ENCODE results near the gene PRDM16. TPM values are rescaled to one million over a fixed set of nuclear protein-coding genes. Genes with fewer than 3 reads are reported as not detected.

The PRDM16 gene
- total RNA-seq, 1 experiment from 2014 or later, result 1.6 TPM

DNA sequence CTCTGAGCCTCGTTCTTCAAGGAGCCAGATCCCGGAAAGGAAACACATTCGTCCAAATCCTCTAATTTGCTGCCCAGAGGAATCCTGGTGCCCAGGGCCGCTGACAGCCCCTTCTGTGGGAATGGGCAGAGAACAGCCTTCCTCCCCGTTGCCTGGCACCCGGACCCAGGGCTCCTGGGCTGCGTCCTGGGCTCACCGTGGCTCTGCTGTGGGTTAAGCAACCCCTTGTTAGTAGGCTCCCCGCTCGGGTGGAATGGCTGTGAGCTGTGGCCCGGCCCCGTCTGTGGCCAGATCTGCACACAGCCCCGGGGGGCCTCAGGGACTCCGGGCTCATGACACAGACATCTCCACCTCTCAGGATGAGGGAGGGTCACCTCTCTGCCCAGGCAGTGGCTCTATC, 262.6 kb downstream of the PRDM16 start:
- ATAC-seq (no peak), DNase-seq (ENCODE audit: low spot score) (no peak)
- no peaks in the 10 kb centered on the region for H3K27me3 Mint-ChIP-seq (ENCODE audit: low read depth)
- H3K4me3 Mint-ChIP-seq, result no peak overlapping the region
- H3K9me3 Mint-ChIP-seq, result no peaks in the 10 kb centered on the region
- TF ChIP-seq, protein P1, sequence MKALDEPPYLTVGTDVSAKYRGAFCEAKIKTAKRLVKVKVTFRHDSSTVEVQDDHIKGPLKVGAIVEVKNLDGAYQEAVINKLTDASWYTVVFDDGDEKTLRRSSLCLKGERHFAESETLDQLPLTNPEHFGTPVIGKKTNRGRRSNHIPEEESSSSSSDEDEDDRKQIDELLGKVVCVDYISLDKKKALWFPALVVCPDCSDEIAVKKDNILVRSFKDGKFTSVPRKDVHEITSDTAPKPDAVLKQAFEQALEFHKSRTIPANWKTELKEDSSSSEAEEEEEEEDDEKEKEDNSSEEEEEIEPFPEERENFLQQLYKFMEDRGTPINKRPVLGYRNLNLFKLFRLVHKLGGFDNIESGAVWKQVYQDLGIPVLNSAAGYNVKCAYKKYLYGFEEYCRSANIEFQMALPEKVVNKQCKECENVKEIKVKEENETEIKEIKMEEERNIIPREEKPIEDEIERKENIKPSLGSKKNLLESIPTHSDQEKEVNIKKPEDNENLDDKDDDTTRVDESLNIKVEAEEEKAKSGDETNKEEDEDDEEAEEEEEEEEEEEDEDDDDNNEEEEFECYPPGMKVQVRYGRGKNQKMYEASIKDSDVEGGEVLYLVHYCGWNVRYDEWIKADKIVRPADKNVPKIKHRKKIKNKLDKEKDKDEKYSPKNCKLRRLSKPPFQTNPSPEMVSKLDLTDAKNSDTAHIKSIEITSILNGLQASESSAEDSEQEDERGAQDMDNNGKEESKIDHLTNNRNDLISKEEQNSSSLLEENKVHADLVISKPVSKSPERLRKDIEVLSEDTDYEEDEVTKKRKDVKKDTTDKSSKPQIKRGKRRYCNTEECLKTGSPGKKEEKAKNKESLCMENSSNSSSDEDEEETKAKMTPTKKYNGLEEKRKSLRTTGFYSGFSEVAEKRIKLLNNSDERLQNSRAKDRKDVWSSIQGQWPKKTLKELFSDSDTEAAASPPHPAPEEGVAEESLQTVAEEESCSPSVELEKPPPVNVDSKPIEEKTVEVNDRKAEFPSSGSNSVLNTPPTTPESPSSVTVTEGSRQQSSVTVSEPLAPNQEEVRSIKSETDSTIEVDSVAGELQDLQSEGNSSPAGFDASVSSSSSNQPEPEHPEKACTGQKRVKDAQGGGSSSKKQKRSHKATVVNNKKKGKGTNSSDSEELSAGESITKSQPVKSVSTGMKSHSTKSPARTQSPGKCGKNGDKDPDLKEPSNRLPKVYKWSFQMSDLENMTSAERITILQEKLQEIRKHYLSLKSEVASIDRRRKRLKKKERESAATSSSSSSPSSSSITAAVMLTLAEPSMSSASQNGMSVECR (CRISPR knock-in tag; IDR thresholded peaks at IDR 0.05; ENCODE audit: borderline replicate concordance), result no peak
- TF ChIP-seq SOX15 (CRISPR knock-in tag; IDR thresholded peaks at IDR 0.05) (no peak), TEAD1 (CRISPR knock-in tag; IDR thresholded peaks at IDR 0.05) (no peak), ZNF232 (CRISPR knock-in tag; IDR thresholded peaks at IDR 0.05) (no peak), ZNF423 (CRISPR knock-in tag; IDR thresholded peaks at IDR 0.05) (no peak), RORB (CRISPR knock-in tag; IDR thresholded peaks at IDR 0.05) (no peak), ZNF263 (CRISPR knock-in tag; IDR thresholded peaks at IDR 0.05; ENCODE audit: low read depth) (no peak), FOXP1 (CRISPR knock-in tag; IDR thresholded peaks at IDR 0.05; ENCODE audit: borderline replicate concordance) (no peak), TP53 (CRISPR knock-in tag; IDR thresholded peaks at IDR 0.05) (no peak), ESRRA (CRISPR knock-in tag; IDR thresholded peaks at IDR 0.05; ENCODE audit: borderline replicate concordance) (no peak)
- TF ChIP-seq, protein P2, sequence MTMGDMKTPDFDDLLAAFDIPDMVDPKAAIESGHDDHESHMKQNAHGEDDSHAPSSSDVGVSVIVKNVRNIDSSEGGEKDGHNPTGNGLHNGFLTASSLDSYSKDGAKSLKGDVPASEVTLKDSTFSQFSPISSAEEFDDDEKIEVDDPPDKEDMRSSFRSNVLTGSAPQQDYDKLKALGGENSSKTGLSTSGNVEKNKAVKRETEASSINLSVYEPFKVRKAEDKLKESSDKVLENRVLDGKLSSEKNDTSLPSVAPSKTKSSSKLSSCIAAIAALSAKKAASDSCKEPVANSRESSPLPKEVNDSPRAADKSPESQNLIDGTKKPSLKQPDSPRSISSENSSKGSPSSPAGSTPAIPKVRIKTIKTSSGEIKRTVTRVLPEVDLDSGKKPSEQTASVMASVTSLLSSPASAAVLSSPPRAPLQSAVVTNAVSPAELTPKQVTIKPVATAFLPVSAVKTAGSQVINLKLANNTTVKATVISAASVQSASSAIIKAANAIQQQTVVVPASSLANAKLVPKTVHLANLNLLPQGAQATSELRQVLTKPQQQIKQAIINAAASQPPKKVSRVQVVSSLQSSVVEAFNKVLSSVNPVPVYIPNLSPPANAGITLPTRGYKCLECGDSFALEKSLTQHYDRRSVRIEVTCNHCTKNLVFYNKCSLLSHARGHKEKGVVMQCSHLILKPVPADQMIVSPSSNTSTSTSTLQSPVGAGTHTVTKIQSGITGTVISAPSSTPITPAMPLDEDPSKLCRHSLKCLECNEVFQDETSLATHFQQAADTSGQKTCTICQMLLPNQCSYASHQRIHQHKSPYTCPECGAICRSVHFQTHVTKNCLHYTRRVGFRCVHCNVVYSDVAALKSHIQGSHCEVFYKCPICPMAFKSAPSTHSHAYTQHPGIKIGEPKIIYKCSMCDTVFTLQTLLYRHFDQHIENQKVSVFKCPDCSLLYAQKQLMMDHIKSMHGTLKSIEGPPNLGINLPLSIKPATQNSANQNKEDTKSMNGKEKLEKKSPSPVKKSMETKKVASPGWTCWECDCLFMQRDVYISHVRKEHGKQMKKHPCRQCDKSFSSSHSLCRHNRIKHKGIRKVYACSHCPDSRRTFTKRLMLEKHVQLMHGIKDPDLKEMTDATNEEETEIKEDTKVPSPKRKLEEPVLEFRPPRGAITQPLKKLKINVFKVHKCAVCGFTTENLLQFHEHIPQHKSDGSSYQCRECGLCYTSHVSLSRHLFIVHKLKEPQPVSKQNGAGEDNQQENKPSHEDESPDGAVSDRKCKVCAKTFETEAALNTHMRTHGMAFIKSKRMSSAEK (CRISPR knock-in tag; IDR thresholded peaks at IDR 0.05; ENCODE audit: borderline replicate concordance), result no peak
- TF ChIP-seq, protein P3, sequence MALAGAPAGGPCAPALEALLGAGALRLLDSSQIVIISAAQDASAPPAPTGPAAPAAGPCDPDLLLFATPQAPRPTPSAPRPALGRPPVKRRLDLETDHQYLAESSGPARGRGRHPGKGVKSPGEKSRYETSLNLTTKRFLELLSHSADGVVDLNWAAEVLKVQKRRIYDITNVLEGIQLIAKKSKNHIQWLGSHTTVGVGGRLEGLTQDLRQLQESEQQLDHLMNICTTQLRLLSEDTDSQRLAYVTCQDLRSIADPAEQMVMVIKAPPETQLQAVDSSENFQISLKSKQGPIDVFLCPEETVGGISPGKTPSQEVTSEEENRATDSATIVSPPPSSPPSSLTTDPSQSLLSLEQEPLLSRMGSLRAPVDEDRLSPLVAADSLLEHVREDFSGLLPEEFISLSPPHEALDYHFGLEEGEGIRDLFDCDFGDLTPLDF (CRISPR knock-in tag; IDR thresholded peaks at IDR 0.05), result no peak
- TF ChIP-seq, protein P4, sequence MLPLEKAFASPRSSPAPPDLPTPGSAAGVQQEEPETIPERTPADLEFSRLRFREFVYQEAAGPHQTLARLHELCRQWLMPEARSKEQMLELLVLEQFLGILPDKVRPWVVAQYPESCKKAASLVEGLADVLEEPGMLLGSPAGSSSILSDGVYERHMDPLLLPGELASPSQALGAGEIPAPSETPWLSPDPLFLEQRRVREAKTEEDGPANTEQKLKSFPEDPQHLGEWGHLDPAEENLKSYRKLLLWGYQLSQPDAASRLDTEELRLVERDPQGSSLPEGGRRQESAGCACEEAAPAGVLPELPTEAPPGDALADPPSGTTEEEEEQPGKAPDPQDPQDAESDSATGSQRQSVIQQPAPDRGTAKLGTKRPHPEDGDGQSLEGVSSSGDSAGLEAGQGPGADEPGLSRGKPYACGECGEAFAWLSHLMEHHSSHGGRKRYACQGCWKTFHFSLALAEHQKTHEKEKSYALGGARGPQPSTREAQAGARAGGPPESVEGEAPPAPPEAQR (CRISPR knock-in tag; IDR thresholded peaks at IDR 0.05), result no peak
- H3K4me1 Mint-ChIP-seq, result peaks cover 4% of the 10 kb centered on the region
- ChIA-PET CTCF (interaction anchor here (1.7 kb wide), 1 partner anchor 93 kb away, joined by 5 read pairs; no protein-coding TSS in a partner anchor), POLR2A (no interaction called here)
- no peaks in the 10 kb centered on the region for H3K36me3 Mint-ChIP-seq
- no peak overlapping the region for H3K27ac Mint-ChIP-seq

DNA sequence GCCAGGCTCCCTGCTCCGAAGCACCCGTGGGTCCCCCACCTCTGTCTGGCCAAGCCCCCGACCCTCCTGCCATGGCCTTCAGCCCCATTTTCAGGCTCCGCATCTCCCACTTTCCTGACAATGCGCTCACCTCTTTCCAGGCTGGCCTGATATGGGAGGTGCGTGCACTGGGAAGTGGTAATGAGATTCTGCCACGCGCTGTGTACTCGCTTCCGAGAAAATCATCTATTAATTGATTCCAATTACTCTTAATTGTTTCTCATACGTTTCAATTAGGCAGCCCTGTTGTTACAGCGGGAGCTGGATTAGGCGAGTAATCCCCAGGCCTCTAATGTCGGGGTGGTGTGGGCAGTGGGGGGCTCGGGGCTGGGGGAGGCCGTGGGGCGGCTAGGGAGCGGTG, 263.0 kb downstream of the PRDM16 start:
- CTCF ChIA-PET, result no interaction called here
- H3K9me3 Mint-ChIP-seq, result no peaks in the 10 kb centered on the region
- no peak overlapping the region for H3K27ac Mint-ChIP-seq

More for the DNA sequence above, 263.0 kb downstream of the PRDM16 start:
- TF ChIP-seq JAZF1 (CRISPR knock-in tag; IDR thresholded peaks at IDR 0.05), result no peak
- no peak for TF ChIP-seq GRHL2 (CRISPR knock-in tag; IDR thresholded peaks at IDR 0.05; ENCODE audit: insufficient replicate concordance, severe bottlenecking)
- no peak for TF ChIP-seq ZNF317 (CRISPR knock-in tag; IDR thresholded peaks at IDR 0.05; ENCODE audit: borderline replicate concordance, low read depth)
- TF ChIP-seq, protein P5, sequence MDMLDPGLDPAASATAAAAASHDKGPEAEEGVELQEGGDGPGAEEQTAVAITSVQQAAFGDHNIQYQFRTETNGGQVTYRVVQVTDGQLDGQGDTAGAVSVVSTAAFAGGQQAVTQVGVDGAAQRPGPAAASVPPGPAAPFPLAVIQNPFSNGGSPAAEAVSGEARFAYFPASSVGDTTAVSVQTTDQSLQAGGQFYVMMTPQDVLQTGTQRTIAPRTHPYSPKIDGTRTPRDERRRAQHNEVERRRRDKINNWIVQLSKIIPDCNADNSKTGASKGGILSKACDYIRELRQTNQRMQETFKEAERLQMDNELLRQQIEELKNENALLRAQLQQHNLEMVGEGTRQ (CRISPR knock-in tag; IDR thresholded peaks at IDR 0.05), result no peak
- TF ChIP-seq, protein P6, sequence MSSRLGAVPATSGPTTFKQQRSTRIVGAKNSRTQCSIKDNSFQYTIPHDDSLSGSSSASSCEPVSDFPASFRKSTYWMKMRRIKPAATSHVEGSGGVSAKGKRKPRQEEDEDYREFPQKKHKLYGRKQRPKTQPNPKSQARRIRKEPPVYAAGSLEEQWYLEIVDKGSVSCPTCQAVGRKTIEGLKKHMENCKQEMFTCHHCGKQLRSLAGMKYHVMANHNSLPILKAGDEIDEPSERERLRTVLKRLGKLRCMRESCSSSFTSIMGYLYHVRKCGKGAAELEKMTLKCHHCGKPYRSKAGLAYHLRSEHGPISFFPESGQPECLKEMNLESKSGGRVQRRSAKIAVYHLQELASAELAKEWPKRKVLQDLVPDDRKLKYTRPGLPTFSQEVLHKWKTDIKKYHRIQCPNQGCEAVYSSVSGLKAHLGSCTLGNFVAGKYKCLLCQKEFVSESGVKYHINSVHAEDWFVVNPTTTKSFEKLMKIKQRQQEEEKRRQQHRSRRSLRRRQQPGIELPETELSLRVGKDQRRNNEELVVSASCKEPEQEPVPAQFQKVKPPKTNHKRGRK (CRISPR knock-in tag; IDR thresholded peaks at IDR 0.05; ENCODE audit: borderline replicate concordance), result no peak
- POLR2A ChIA-PET, result no interaction called here
- ATAC-seq (no peak), DNase-seq (ENCODE audit: low spot score) (no peak)
- H3K4me3 Mint-ChIP-seq, result no peak overlapping the region
- H3K36me3 Mint-ChIP-seq, result no peaks in the 10 kb centered on the region
- peaks cover 4% of the 10 kb centered on the region for H3K4me1 Mint-ChIP-seq
- H3K27me3 Mint-ChIP-seq (ENCODE audit: low read depth), result no peaks in the 10 kb centered on the region
